HepG2 (cell line): ENCODE results near the gene MCFD2. TPM values are rescaled to one million over a fixed set of nuclear protein-coding genes. Genes with fewer than 3 reads are reported as not detected.

Source experiments
- ATAC-seq: fragments of 200-7000 bp; cut with Tn5 transposase; 3 replicates; pipeline ENCODE4 v1.9.1; 2020; ENCODE audit warnings: mild to moderate bottlenecking, moderate library complexity
- BruUV-seq: library from RNA; stranded (reverse); fragments of 400-500 nt; replicated peaks from 2 replicates; lab custom pipeline; 2021; lab: Mats Ljungman, UMichigan
- CTCF ChIA-PET: fragments of 300-600 bp; formaldehyde crosslinking; extraction: SDS; loops from one replicate; lab custom pipeline; 2021; ENCODE audit warnings: low total read pairs, inconsistent platforms, low intra/inter-chr PET ratio; lab: Yijun Ruan, JAX
- POLR2A ChIA-PET: fragments of 350-600 bp; sonication (Branson Sonifier 250); formaldehyde crosslinking; loops from one replicate; lab custom pipeline; 2020; ENCODE audit warnings: antibody characterized with exemption, inconsistent platforms; lab: Yijun Ruan, JAX
- DNase-seq: peaks from one replicate; pipeline ENCODE4 v3.0.0-alpha.2; 2015; ENCODE audit warnings: low spot score
- FAIRE-seq: peaks from 3 replicates; lab custom pipeline; 2011; peaks lifted over from hg19 to GRCh38; lab: Jason Lieb, UNC
- H2AFZ ChIP-seq: one replicate; pipeline ENCODE4 v1.6.1; 2011; ENCODE audit warnings: low read length, inconsistent platforms
- H3K27ac ChIP-seq: fragments of 300-600 bp; 3 replicates; pipeline ENCODE4 v1.8.0; 2011; ENCODE audit warnings: mixed run types, mild to moderate bottlenecking, mixed read lengths, low read length, inconsistent platforms; ENCODE audit not compliant: insufficient read depth; ENCODE audit errors: extremely low read length
- H3K27me3 ChIP-seq, 2 experiments: fragments of 200-600 bp in 1 of 2; 2 replicates in 1 of 2; 3 replicates in 1 of 2; pipeline versions ENCODE4 v1.6.0 to v1.8.0; 2011; ENCODE audit warnings: low read length in 2 of 2, mild to moderate bottlenecking in 2 of 2, moderate library complexity in 2 of 2, inconsistent platforms in 1 of 2; ENCODE audit not compliant: insufficient read depth in 2 of 2, control insufficient read depth in 1 of 2
- H3K36me3 ChIP-seq, 2 experiments: fragments of 200-600 bp in 1 of 2; replicated peaks in 1 of 2; 2 replicates in 1 of 2; 3 replicates in 1 of 2; pipeline versions ENCODE4 v1.5.1 to v1.8.0; 2011; ENCODE audit warnings: low read length in 2 of 2, inconsistent platforms in 1 of 2; ENCODE audit not compliant: insufficient read depth in 2 of 2, control insufficient read depth in 1 of 2
- H3K4me1 ChIP-seq: 2 replicates; pipeline ENCODE4 v1.5.1; 2012; ENCODE audit warnings: low read length, inconsistent platforms; ENCODE audit not compliant: insufficient read depth
- H3K4me2 ChIP-seq: 2 replicates; pipeline ENCODE4 v1.6.0; 2011; ENCODE audit warnings: low read depth, low read length, inconsistent platforms
- H3K4me3 ChIP-seq, 3 experiments: fragments of 200-600 bp in 1 of 3; sonication (generic), shearing (Covaris generic) in 1 of 3; replicated peaks in 1 of 3; 2 replicates each; pipeline ENCODE4 v1.5.1; 2011 to 2016; ENCODE audit warnings: low read length in 3 of 3, inconsistent platforms in 2 of 3, low read depth in 2 of 3, mild to moderate bottlenecking in 2 of 3, control low read depth in 1 of 3, mixed read lengths in 1 of 3; ENCODE audit not compliant: insufficient read depth in 1 of 3
- H3K79me2 ChIP-seq: one replicate; pipeline ENCODE4 v1.6.1; 2011; ENCODE audit warnings: low read length, inconsistent platforms; ENCODE audit not compliant: insufficient read depth
- H3K9ac ChIP-seq: 2 replicates; pipeline ENCODE4 v1.6.0; 2011; ENCODE audit warnings: mild to moderate bottlenecking, low read depth, low read length, inconsistent platforms; ENCODE audit not compliant: insufficient read depth
- H3K9me3 ChIP-seq: 2 replicates; pipeline ENCODE4 v1.5.1; 2012; ENCODE audit warnings: mild to moderate bottlenecking, low read length
- H4K20me1 ChIP-seq: 2 replicates; pipeline ENCODE4 v1.6.0; 2011; ENCODE audit warnings: inconsistent platforms, mild to moderate bottlenecking, low read length, moderate library complexity; ENCODE audit not compliant: insufficient read depth
- ATF7 ChIP-seq, 2 experiments: fragments of 450-650 bp in 1 of 2; sonication (generic) in 1 of 2; formaldehyde crosslinking in 1 of 2; IDR thresholded peaks; 2 replicates each; pipeline versions ENCODE4 v1.4.0 to v1.6.1; 2016 to 2020; ENCODE audit warnings: antibody characterized with exemption in 1 of 2, mild to moderate bottlenecking in 1 of 2, missing genetic modification reagents in 1 of 2
- ETV5 ChIP-seq: IDR thresholded peaks from 2 replicates; pipeline ENCODE4 v1.6.1; 2018; ENCODE audit warnings: missing biosample characterization, missing genetic modification reagents, inconsistent platforms, borderline replicate concordance
- HOMEZ ChIP-seq: IDR thresholded peaks from 2 replicates; pipeline ENCODE4 v1.6.1; 2016; ENCODE audit warnings: low read depth
- NCOA1 ChIP-seq: sonication (generic); formaldehyde crosslinking; IDR thresholded peaks from 2 replicates; pipeline ENCODE4 v1.9.0; 2021; ENCODE audit warnings: missing genetic modification reagents
- SOX5 ChIP-seq: IDR thresholded peaks from 2 replicates; pipeline ENCODE4 v1.6.1; 2016; ENCODE audit warnings: borderline replicate concordance
- SYNCRIP ChIP-seq: fragments of 200-400 bp; formaldehyde crosslinking; IDR thresholded peaks from 2 replicates; pipeline ENCODE4 v1.6.1; 2018; ENCODE audit warnings: mild to moderate bottlenecking, low read depth, low read length; ENCODE audit not compliant: insufficient read depth
- ZBTB38 ChIP-seq: sonication (generic); formaldehyde crosslinking; IDR thresholded peaks from 2 replicates; pipeline ENCODE4 v1.5.1; 2020; ENCODE audit warnings: mild to moderate bottlenecking, missing genetic modification reagents
- ZNF143 ChIP-seq: sonication (generic); formaldehyde crosslinking; IDR thresholded peaks from 2 replicates; pipeline ENCODE4 v1.4.0; 2020; ENCODE audit warnings: missing genetic modification reagents
- ZNF496 ChIP-seq: sonication (generic); formaldehyde crosslinking; IDR thresholded peaks from 2 replicates; pipeline ENCODE4 v1.8.1; 2023; ENCODE audit warnings: mild to moderate bottlenecking, moderate library complexity, missing genetic modification reagents; ENCODE audit not compliant: insufficient replicate concordance
- ZNF629 ChIP-seq: sonication (generic); formaldehyde crosslinking; conservative IDR thresholded peaks from 2 replicates; pipeline ENCODE4 v1.5.0; 2020; ENCODE audit warnings: missing genetic modification reagents
- ZNF788 ChIP-seq: sonication (generic); formaldehyde crosslinking; IDR thresholded peaks from 2 replicates; pipeline ENCODE4 v1.5.0; 2020; ENCODE audit warnings: mild to moderate bottlenecking, missing genetic modification reagents, borderline replicate concordance
- WGBS: methylation state at CpG from one replicate; pipeline ENCODE4 v1.1.6; 2017; ENCODE audit warnings: low lambda C conversion rate; 5-methylcytosine and 5-hydroxymethylcytosine counted together
- in situ Hi-C: cut with HindIII; loops from 2 replicates; pipeline ENCODE4 v1.10.0; 2017; ENCODE audit warnings: low pct_unique_long_range_greater_than_20kb; ENCODE audit not compliant: extremely low pct_ligation_motif_present
- intact Hi-C: fragments of 100-400 bp; cut with micrococcal nuclease; formaldehyde crosslinking; loops from one replicate; pipeline ENCODE4 v1.10.0; 2022; ENCODE audit not compliant: unreplicated experiment
- polyA plus RNA-seq, 8 experiments: library from polyadenylated mRNA; depleted of rRNA in 3 of 8; stranded (reverse) in 7 of 8; unstranded in 1 of 8; fragments of >200 nt; fragmentation: Illumina TruSeq in 4 of 8; extraction: Trizol in 4 of 8; gene quantifications; 2 replicates each; pipeline versions ENCODE4 v1.2.1 to v1.2.3, GENCODE V29; 2011 to 2016; ENCODE audit warnings: low read depth in 4 of 8, missing spikeins in 1 of 8, mixed read lengths in 1 of 8; ENCODE audit not compliant: insufficient read depth in 1 of 8
- total RNA-seq, 5 experiments: library from RNA; depleted of rRNA; stranded (reverse); fragments of >200 nt; fragmentation: Illumina TruSeq; extraction: Trizol; gene quantifications; 2 replicates each; pipeline ENCODE4 v1.2.3, GENCODE V29; 2016; ENCODE audit warnings: low read depth in 1 of 5
- TF ChIP-seq, protein P1 (sequence below): sonication (generic); formaldehyde crosslinking; IDR thresholded peaks from 2 replicates; pipeline ENCODE4 v1.5.1; 2020; ENCODE audit warnings: missing genetic modification reagents, mild to moderate bottlenecking, borderline replicate concordance
- TF ChIP-seq, protein P2 (sequence below): fragments of 450-650 bp; IDR thresholded peaks from 2 replicates; pipeline ENCODE4 v1.6.1; 2017
- TF ChIP-seq, protein P3 (sequence below): sonication (generic); formaldehyde crosslinking; IDR thresholded peaks from 2 replicates; pipeline ENCODE4 v1.4.0; 2020; ENCODE audit warnings: missing genetic modification reagents, borderline replicate concordance
- TF ChIP-seq, protein P4 (sequence below): sonication (generic); formaldehyde crosslinking; IDR thresholded peaks from 2 replicates; pipeline ENCODE4 v1.8.0; 2023; ENCODE audit warnings: mild to moderate bottlenecking, missing genetic modification reagents

Gene MCFD2
- total and polyA plus RNA-seq, 2 of the 13 experiments (the other 11 are each of a cell fraction or from before 2014, with no cell fraction given): 183 to 232 TPM

- peak overlapping the region; percentile 88; the same call in 1 of the 2 replicates for H3K9ac ChIP-seq
- no peaks in the 10 kb centered on the region; a peak in 1 of 5 replicates for H3K27me3 ChIP-seq
- H3K36me3 ChIP-seq: peaks cover 1 to 10% of the 10 kb centered on the region in 2 experiments; a peak in 2 of 5 replicates
- FAIRE-seq (no peak), ATAC-seq (no peak), DNase-seq (no peak)
- POLR2A ChIA-PET: interaction anchor here (0.6 kb wide), 1 partner anchor 364 kb away, joined by 3 read pairs; no protein-coding TSS in a partner anchor
- no peak overlapping the region for H2AFZ ChIP-seq
- no peaks in the 10 kb centered on the region for H4K20me1 ChIP-seq
- H3K4me2 ChIP-seq: peak overlapping the region; percentile 98
- H3K9me3 ChIP-seq: no peaks in the 10 kb centered on the region
- CTCF ChIA-PET: no interaction called here
- no peak overlapping the region for H3K27ac ChIP-seq
- no TSS peak for BruUV-seq
- peaks cover 56% of the 10 kb centered on the region for H3K79me2 ChIP-seq
- in situ Hi-C loops: no loop called here
- intact Hi-C loops: no loop called here
- WGBS: 93% methylated on average over 10 of the region's 10 CpGs
- H3K4me1 ChIP-seq: peaks cover 50% of the 10 kb centered on the region
- peak overlapping the region; percentile 91 to 99 (median 96); a peak in 4 of 6 replicates for H3K4me3 ChIP-seq
- TF ChIP-seq, protein P1, sequence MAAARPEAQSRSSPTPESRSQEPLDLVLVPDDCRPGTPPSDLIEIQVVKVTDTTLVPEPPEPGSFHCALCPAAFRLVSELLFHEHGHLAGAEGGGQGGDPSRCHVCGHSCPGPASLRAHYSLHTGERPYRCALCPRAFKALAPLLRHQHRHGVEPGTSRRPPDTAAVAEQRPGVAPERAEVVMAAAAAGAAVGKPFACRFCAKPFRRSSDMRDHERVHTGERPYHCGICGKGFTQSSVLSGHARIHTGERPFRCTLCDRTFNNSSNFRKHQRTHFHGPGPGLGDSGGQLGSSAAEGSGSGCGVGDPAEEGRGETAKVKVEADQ (CRISPR knock-in tag): no peak
- TF ChIP-seq ZNF629 (CRISPR knock-in tag) (peak; percentile 51), SYNCRIP (no peak), ZNF496 (CRISPR knock-in tag) (no peak), ZNF143 (CRISPR knock-in tag) (0 out of 2 replicates have a peak, but pooled peaks have one; percentile 5), ZBTB38 (peak; percentile 68; the same call in 1 of the 2 replicates), HOMEZ (no peak), ZNF788 (0 out of 2 replicates have a peak, but pooled peaks have one; percentile 36), ATF7 (IDR thresholded peaks at IDR 0.05) (no peak), ATF7 (CRISPR knock-in tag; IDR thresholded peaks at IDR 0.05) (0 out of 2 replicates have a peak, but pooled peaks have one; percentile 19), ETV5 (no peak), SOX5 (no peak), NCOA1 (no peak)
- TF ChIP-seq, protein P2, sequence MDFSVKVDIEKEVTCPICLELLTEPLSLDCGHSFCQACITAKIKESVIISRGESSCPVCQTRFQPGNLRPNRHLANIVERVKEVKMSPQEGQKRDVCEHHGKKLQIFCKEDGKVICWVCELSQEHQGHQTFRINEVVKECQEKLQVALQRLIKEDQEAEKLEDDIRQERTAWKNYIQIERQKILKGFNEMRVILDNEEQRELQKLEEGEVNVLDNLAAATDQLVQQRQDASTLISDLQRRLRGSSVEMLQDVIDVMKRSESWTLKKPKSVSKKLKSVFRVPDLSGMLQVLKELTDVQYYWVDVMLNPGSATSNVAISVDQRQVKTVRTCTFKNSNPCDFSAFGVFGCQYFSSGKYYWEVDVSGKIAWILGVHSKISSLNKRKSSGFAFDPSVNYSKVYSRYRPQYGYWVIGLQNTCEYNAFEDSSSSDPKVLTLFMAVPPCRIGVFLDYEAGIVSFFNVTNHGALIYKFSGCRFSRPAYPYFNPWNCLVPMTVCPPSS: no peak
- TF ChIP-seq, protein P3, sequence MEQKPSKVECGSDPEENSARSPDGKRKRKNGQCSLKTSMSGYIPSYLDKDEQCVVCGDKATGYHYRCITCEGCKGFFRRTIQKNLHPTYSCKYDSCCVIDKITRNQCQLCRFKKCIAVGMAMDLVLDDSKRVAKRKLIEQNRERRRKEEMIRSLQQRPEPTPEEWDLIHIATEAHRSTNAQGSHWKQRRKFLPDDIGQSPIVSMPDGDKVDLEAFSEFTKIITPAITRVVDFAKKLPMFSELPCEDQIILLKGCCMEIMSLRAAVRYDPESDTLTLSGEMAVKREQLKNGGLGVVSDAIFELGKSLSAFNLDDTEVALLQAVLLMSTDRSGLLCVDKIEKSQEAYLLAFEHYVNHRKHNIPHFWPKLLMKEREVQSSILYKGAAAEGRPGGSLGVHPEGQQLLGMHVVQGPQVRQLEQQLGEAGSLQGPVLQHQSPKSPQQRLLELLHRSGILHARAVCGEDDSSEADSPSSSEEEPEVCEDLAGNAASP (CRISPR knock-in tag): no peak
- TF ChIP-seq, protein P4, sequence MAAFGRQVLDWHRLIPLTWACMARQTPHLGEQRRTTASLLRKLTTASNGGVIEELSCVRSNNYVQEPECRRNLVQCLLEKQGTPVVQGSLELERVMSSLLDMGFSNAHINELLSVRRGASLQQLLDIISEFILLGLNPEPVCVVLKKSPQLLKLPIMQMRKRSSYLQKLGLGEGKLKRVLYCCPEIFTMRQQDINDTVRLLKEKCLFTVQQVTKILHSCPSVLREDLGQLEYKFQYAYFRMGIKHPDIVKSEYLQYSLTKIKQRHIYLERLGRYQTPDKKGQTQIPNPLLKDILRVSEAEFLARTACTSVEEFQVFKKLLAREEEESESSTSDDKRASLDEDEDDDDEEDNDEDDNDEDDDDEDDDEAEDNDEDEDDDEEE (CRISPR knock-in tag): no peak
Measured at GRCh38 chr2:46942891-46943626, 27.5 kb upstream of the MCFD2 start.
